Measurements from ENCODE around the gene POLH. TPM values are rescaled to one million over a fixed set of nuclear protein-coding genes. Genes with fewer than 3 reads are reported as not detected.
"Not testable (repeated sequence)": the region's sequence is repeated elsewhere in the genome, so short reads cannot be mapped to it uniquely, and the experiment has no call there.

Gene POLH
- total and polyA plus RNA-seq, 2 donors = 6.2 to 12.5 TPM

DNA sequence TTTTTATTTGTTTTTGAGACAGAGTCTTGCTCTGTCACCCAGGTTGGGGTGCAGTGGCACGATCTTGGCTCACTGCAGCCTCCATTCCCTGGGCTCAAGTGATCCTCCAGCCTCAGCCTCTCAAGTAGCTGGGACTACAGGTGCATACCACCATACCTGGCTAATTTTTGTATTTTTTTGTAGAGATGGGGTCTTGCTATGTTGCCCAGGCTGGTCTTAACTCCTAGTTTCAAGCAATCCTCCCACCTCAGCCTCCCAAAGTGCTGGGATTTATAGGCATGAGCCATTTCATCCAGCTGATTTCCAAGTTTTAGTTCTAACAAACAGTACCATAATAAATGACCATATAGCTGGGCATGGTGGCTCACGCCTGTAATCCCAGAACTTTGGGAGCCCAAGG, 76.8 kb downstream of the POLH start:
- not testable (repeated sequence) for H3K27me3 ChIP-seq (ENCODE audit: control insufficient read depth in 2 of 2, insufficient read depth in 1 of 2, low read length in 1 of 2); H3K27ac ChIP-seq (ENCODE audit: low read depth in 1 of 2, low read length in 1 of 2); H3K4me1 ChIP-seq (ENCODE audit: control insufficient read depth in 2 of 2, insufficient read depth in 2 of 2, low read length in 2 of 2); H3K36me3 ChIP-seq (ENCODE audit: control insufficient read depth in 2 of 2, insufficient read depth in 2 of 2, low read length in 1 of 2); DNase-seq (ENCODE audit: low read depth in 6 of 9, low spot score in 9 of 9); H3K9me3 ChIP-seq (ENCODE audit: control insufficient read depth in 2 of 2, insufficient read depth in 1 of 2, low read length in 1 of 2); H3K4me3 ChIP-seq (ENCODE audit: low read length in 2 of 2)
- over 99% methylated on average over 2 of the region's 2 CpGs for WGBS

DNA sequence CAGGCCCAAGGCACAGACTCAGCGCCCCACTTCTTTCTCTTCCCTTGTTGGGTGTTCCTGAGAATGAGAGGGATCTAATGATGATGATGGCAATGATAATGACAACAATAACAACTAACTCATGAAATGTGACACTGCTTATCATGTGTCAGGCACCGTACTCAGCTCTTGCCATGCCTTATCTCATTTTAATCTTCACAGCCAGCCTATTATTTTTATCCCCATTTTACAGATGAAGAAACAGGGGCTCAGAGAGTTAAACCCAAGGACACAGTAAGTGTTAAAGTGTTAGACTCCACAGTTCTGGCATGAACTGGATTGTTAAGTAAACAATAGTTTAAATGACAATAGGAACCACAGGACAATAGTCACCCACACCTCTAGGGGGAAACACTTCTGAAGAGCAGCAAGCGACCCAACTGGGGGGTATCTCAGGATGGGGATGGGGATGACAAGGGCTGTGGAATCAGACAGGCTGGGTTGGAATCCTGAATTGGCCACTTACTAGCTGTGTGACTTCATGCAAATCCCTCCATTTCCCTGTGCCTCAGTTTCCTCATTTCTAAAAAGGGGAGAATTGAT, 81.3 kb downstream of the POLH start:
- WGBS = 96% methylated on average over 3 of the region's 3 CpGs
- no peak overlapping the region for H3K4me3 ChIP-seq (ENCODE audit: low read length in 2 of 2)
- no peak overlapping the region for H3K27ac ChIP-seq (ENCODE audit: low read depth in 1 of 2, low read length in 1 of 2)
- peaks cover 0 to 3% of the 10 kb centered on the region in 2 donors for H3K27me3 ChIP-seq (ENCODE audit: control insufficient read depth in 2 of 2, insufficient read depth in 1 of 2, low read length in 1 of 2)
- DNase-seq (ENCODE audit: low read depth in 6 of 9, low spot score in 9 of 9) = no peak
- no peaks in the 10 kb centered on the region for H3K36me3 ChIP-seq (ENCODE audit: control insufficient read depth in 2 of 2, insufficient read depth in 2 of 2, low read length in 1 of 2)
- H3K4me1 ChIP-seq (ENCODE audit: control insufficient read depth in 2 of 2, insufficient read depth in 2 of 2, low read length in 2 of 2) = no peaks in the 10 kb centered on the region
- no peaks in the 10 kb centered on the region for H3K9me3 ChIP-seq (ENCODE audit: control insufficient read depth in 2 of 2, insufficient read depth in 1 of 2, low read length in 1 of 2)

DNA sequence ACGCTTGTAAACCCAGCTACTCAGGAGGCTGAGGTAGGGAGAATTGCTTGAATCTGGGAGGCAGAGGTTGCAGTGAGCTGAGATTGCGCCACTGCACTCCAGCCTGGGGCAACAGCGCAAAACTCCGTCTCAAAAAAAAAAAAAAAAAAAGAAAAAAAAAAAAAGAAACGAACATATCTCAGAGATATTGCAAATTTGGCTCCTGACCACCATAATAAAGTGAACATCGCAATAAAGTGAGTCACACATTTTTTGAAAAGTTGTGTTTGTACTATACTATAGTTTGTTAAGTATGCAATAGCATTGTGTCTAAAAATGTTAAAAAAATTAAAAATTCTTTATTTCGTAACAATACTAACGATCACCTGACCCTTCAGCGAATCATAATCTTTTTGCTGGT, 82.2 kb downstream of the POLH start:
- no peak overlapping the region for H3K4me3 ChIP-seq (ENCODE audit: low read length in 2 of 2)
- H3K9me3 ChIP-seq (ENCODE audit: control insufficient read depth in 2 of 2, insufficient read depth in 1 of 2, low read length in 1 of 2) = no peaks in the 10 kb centered on the region
- no peak overlapping the region for H3K27ac ChIP-seq (ENCODE audit: low read depth in 1 of 2, low read length in 1 of 2)
- H3K4me1 ChIP-seq (ENCODE audit: control insufficient read depth in 2 of 2, insufficient read depth in 2 of 2, low read length in 2 of 2) = no peaks in the 10 kb centered on the region
- H3K36me3 ChIP-seq (ENCODE audit: control insufficient read depth in 2 of 2, insufficient read depth in 2 of 2, low read length in 1 of 2) = no peaks in the 10 kb centered on the region
- no peak for DNase-seq (ENCODE audit: low read depth in 6 of 9, low spot score in 9 of 9)
- H3K27me3 ChIP-seq (ENCODE audit: control insufficient read depth in 2 of 2, insufficient read depth in 1 of 2, low read length in 1 of 2) = peaks cover 0 to 3% of the 10 kb centered on the region in 2 donors
- WGBS = 98% methylated on average over 9 of the region's 9 CpGs

DNA sequence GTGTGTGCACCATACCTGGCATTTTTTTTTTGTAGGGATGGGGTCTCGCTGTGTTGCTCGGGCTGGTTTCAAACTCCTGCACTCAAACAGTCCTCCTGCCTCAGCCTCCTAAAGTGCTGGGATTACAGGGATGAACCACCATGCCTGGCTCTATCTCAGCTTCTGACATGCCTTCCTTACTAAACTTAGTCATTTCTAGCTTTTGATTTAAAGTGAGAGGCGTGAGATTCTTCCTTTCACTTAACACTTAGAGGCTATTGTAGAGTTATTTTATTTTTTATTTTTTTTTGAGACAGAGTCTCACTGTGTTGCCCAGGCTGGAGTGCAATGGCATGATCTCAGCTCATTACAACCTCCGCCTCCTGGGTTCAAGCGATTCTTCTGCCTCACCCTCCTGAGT, 87.0 kb downstream of the POLH start:
- not testable (repeated sequence) for H3K27me3 ChIP-seq (ENCODE audit: control insufficient read depth in 2 of 2, insufficient read depth in 1 of 2, low read length in 1 of 2); H3K36me3 ChIP-seq (ENCODE audit: control insufficient read depth in 2 of 2, insufficient read depth in 2 of 2, low read length in 1 of 2); H3K9me3 ChIP-seq (ENCODE audit: control insufficient read depth in 2 of 2, insufficient read depth in 1 of 2, low read length in 1 of 2); DNase-seq (ENCODE audit: low read depth in 6 of 9, low spot score in 9 of 9); H3K27ac ChIP-seq (ENCODE audit: low read depth in 1 of 2, low read length in 1 of 2); H3K4me3 ChIP-seq (ENCODE audit: low read length in 2 of 2)
- 98% methylated on average over 5 of the region's 5 CpGs for WGBS
- peaks cover 4 to 12% of the 10 kb centered on the region in 2 donors for H3K4me1 ChIP-seq (ENCODE audit: control insufficient read depth in 2 of 2, insufficient read depth in 2 of 2, low read length in 2 of 2)

Other genes with a start within 250 kb of the POLH start
- 8.0 TPM for gene ZNF318, start 206.5 kb upstream of the POLH start, total RNA-seq
- 9.2 TPM for gene ZNF318, start 206.5 kb upstream of the POLH start, polyA plus RNA-seq
- 8.9 TPM for gene ABCC10, start 148.6 kb upstream of the POLH start, total RNA-seq
- 47.6 TPM for gene ABCC10, start 148.6 kb upstream of the POLH start, polyA plus RNA-seq
- 1.5 TPM for gene DLK2, start 120.6 kb upstream of the POLH start, total RNA-seq
- 10.0 TPM for gene DLK2, start 120.6 kb upstream of the POLH start, polyA plus RNA-seq
- gene TJAP1, start 98.6 kb upstream of the POLH start, total RNA-seq = 10.1 TPM
- 32.1 TPM for gene TJAP1, start 98.6 kb upstream of the POLH start, polyA plus RNA-seq
- gene LRRC73, start 65.8 kb upstream of the POLH start, total RNA-seq = 0.09 TPM
- 0.11 TPM for gene LRRC73, start 65.8 kb upstream of the POLH start, polyA plus RNA-seq
- 47.1 TPM for gene YIPF3, start 59.3 kb upstream of the POLH start, total RNA-seq
- gene YIPF3, start 59.3 kb upstream of the POLH start, polyA plus RNA-seq = 62.0 TPM
- 23.9 TPM for gene POLR1C, start 59.1 kb upstream of the POLH start, total RNA-seq
- gene POLR1C, start 59.1 kb upstream of the POLH start, polyA plus RNA-seq = 28.5 TPM
- 22.4 TPM for gene XPO5, start 147 bp upstream of the POLH start, total RNA-seq
- 16.7 TPM for gene XPO5, start 147 bp upstream of the POLH start, polyA plus RNA-seq
- 35.4 TPM for gene GTPBP2, start 53.1 kb downstream of the POLH start, total RNA-seq
- 60.0 TPM for gene GTPBP2, start 53.1 kb downstream of the POLH start, polyA plus RNA-seq
- gene MAD2L1BP, start 59.7 kb downstream of the POLH start, total RNA-seq = 48.4 TPM
- 33.9 TPM for gene MAD2L1BP, start 59.7 kb downstream of the POLH start, polyA plus RNA-seq
- gene RSPH9, start 68.9 kb downstream of the POLH start, total RNA-seq = 0.09 TPM
- gene RSPH9, start 68.9 kb downstream of the POLH start, polyA plus RNA-seq = 0.25 TPM
- 49.5 TPM for gene MRPS18A, start 111.6 kb downstream of the POLH start, total RNA-seq
- gene MRPS18A, start 111.6 kb downstream of the POLH start, polyA plus RNA-seq = 28.1 TPM
- 18.4 TPM for gene VEGFA, start 194.0 kb downstream of the POLH start, total RNA-seq
- gene VEGFA, start 194.0 kb downstream of the POLH start, polyA plus RNA-seq = 24.1 TPM

Data from thymus (tissue), 11 donors.